OCI-LY3 (cell line): Measurements from ENCODE around the gene MAN1A1.

Source experiments
- EZH2phosphoT487 ChIP-seq: fragments of 200-600 bp; shearing (Covaris generic); IDR thresholded peaks from 2 replicates; pipeline ENCODE4 v1.6.1; 2018; ENCODE audit warnings: antibody characterized with exemption, mixed run types, low read depth
- TF ChIP-seq, protein P1 (sequence below): fragments of 200-600, 300-600 bp; sonication (generic); IDR thresholded peaks from 2 replicates; pipeline ENCODE4 v1.5.1; 2014; ENCODE audit warnings: antibody characterized with exemption, low read length, low read depth

GRCh38 chr6:119318730-119319129, 30.8 kb downstream of the MAN1A1 start:
- TF ChIP-seq, protein P1, sequence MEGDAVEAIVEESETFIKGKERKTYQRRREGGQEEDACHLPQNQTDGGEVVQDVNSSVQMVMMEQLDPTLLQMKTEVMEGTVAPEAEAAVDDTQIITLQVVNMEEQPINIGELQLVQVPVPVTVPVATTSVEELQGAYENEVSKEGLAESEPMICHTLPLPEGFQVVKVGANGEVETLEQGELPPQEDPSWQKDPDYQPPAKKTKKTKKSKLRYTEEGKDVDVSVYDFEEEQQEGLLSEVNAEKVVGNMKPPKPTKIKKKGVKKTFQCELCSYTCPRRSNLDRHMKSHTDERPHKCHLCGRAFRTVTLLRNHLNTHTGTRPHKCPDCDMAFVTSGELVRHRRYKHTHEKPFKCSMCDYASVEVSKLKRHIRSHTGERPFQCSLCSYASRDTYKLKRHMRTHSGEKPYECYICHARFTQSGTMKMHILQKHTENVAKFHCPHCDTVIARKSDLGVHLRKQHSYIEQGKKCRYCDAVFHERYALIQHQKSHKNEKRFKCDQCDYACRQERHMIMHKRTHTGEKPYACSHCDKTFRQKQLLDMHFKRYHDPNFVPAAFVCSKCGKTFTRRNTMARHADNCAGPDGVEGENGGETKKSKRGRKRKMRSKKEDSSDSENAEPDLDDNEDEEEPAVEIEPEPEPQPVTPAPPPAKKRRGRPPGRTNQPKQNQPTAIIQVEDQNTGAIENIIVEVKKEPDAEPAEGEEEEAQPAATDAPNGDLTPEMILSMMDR: no peak
- TF ChIP-seq EZH2phosphoT487: no peak
